A204.1 (cell line): ENCODE data around the gene NBAS.
"Not testable (repeated sequence)": the region's sequence is repeated elsewhere in the genome, so short reads cannot be mapped to it uniquely, and the experiment has no call there.

Source experiments
- FAIRE-seq: peaks from 2 replicates; lab custom pipeline; 2012; peaks lifted over from hg19 to GRCh38; lab: Jason Lieb, UNC

Gene NBAS

GRCh38 chr2:15520346-15520745 lies 40.8 kb downstream of the NBAS start:
- FAIRE-seq: no peak

DNA sequence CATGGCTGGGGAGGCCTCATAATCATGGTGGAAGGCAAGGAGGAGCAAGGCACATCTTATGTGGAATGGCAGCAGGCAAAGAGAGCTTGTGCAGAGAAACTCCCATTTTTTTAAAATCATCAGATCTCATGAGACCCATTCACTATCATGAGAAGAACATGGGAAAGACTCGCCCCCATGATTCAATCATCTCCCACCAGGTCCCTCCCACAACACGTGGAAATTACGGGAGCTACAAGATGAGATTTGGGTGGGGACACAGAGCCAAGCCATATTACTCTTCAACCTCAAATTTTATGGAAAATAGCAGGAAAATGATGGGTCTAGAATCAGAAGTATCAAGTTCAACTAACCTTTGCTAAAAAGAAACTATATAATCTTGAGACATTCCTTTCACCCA lies 42.4 kb downstream of the NBAS start:
- not testable (repeated sequence) for FAIRE-seq

DNA sequence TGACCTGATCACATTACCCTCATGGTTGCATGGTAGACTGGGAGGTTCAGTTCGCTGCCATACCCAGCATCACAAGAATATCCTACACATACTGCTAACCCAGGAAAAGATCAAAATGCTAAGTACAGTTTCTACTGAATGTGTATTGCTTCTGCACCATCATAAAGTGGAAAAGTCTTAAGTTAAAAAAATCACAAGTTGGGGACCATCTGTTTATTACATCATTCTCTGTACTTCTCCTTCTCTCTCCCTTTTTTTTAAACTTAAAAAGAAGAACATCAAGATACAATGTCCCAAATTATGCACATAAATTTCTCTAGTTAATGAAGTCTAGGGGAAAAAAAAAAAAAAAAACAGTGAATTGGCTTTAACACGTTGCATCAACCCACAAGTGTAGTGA lies 43.3 kb downstream of the NBAS start:
- FAIRE-seq: no peak

DNA sequence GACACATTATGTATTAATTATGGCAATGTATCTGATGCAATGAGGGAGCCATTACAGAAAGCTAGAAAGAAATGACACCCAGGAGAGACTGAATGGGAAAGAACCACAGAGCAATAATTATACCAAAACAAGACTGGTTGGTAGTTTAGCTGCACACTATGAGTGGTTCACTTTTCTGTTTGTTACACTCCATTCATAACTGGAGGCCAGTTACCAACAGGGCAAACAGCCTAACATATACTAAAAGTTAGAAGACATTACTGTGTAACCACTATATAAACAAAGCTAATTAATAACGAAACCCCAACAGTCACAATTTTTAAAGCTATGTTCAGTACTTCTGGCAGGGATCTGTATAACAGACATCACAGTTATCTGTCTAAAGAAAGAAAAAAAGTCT lies 49.4 kb downstream of the NBAS start:
- no peak for FAIRE-seq

GRCh38 chr2:15510552-15510951 lies 50.6 kb downstream of the NBAS start:
- no peak for FAIRE-seq

- FAIRE-seq: no peak
These were observed 51.0 kb downstream of the NBAS start for GRCh38 chr2:15510131-15510530.

DNA sequence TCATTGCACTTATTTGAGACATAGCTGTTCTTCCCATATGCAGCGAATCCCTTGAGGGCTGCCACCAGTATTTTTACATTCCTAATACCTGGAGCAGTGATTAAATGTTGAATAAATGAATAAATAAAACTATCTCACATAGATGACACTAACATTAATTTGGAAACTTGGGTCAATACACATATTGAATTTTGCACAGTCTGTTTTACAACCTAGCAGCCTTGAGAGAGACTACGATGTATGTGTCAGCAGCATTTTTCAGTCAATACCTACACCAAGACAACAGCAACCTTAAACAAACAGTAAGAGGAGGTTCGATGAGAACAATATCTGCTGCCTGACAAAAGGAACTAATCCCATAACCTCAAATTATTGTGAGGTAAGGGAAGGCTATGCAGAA lies 53.4 kb downstream of the NBAS start:
- no peak for FAIRE-seq

- no peak for FAIRE-seq
These were observed 54.1 kb downstream of the NBAS start for GRCh38 chr2:15507061-15507460.

GRCh38 chr2:15506229-15506819 lies 54.8 kb downstream of the NBAS start:
- no peak for FAIRE-seq

GRCh38 chr2:15504882-15505663 lies 56.1 kb downstream of the NBAS start:
- FAIRE-seq: no peak

- not testable (repeated sequence) for FAIRE-seq
These were observed 61.9 kb downstream of the NBAS start for GRCh38 chr2:15499251-15499650.

DNA sequence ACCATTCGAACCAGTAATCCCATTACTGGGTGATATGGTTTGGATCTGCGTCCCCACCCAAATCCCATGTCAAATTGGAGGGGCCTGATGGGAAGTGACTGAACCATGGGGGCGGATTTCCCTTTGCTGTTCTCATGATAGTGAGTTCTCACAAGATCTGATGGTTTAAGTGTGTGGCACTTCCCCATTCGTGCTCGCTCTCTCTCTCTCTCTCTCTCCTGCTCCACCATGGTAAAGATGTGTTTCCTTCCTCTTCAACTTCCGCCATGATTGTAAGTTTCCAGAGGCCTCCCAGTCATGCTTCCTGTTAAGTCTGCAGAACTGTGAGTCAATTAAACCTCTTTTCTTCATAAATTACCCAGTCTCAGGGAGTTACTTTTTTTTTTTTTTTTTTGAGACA lies 62.6 kb downstream of the NBAS start:
- no peak for FAIRE-seq

DNA sequence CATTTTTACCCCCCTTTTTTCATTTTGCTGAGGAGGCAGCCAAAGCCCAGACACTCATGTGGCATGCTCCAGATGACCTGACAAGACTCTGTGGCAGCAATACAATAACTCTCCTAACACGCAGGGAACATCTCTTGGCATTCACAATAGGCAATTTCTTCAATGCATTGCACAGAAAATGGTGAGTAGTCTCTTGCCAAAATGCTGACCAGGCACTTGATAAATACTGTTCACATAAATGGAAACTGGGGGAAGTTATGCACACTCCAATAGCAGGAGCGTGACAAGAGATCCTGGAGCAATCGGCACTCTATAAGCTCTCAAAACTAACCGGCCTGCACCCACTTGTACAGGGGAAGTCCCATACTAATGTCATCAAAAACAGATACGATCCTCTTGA lies 66.3 kb downstream of the NBAS start:
- no peak for FAIRE-seq

DNA sequence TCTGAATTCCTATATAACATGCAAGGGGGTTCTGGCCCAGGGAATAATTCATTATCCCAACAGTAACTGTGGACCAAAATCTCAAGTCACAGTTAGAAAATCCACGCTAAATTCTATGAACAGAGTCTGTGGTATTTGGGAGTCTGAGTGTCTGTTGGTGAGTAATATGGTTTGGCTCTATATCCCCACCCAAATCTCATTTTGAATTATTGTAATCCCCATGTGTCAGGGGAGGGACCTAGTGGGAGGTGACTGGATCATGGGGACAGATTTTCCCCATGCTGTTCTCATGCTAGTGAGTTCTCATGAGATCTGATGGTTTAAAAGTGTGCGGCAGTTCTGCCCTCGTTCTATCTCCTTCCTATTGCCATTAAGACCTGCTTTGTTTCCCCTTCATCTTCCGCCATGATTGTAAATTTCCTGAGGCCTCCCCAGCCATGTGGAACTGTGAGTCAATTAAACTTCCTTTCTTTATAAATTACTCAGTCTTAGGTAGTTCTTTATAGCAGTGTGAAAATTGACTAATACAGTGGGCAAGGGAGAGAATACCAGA lies 68.3 kb downstream of the NBAS start:
- FAIRE-seq: no peak

GRCh38 chr2:15486770-15487169 lies 74.4 kb downstream of the NBAS start:
- no peak for FAIRE-seq

GRCh38 chr2:15485949-15486348 lies 75.2 kb downstream of the NBAS start:
- FAIRE-seq: no peak

GRCh38 chr2:15481000-15481399 lies 80.1 kb downstream of the NBAS start:
- FAIRE-seq: no peak

DNA sequence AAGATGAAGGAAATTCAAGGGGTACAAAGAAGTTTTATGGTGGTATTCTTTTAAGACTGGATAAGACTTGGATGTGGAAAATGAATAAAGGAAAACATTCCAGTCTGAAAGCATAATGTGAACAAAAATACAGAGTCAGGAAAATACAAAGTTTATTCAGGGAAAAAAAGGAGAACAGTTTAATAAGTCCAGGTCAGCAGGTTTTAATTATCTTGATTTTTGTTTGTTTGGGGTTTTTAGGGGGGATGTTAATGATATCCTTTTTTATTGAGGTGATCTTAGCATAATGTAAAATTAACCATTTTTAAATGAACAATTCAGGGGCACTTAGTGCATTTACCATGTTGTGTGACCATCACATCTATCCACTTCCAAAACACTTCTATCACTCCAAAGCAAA lies 80.6 kb downstream of the NBAS start:
- FAIRE-seq: no peak

DNA sequence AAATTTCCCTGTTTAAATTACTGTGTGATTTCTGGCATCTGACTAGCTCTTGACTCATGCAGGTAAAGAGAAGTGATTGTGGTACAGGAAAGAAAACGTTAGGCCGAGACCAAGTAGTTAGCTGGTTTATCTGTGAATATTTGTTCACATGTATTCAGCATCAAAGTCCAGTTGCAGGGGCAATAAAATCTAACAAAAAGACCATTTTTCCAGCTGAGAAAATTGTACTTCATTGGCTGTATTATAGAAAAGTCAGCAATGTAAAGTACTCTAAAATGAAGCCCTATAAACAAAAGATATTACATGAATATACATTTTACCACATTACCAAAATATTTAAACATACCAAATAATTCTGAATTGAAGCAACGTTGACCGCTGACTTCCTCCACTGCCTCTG lies 88.3 kb downstream of the NBAS start:
- no peak for FAIRE-seq

- no peak for FAIRE-seq
These were observed 89.0 kb downstream of the NBAS start for GRCh38 chr2:15472133-15472532.

DNA sequence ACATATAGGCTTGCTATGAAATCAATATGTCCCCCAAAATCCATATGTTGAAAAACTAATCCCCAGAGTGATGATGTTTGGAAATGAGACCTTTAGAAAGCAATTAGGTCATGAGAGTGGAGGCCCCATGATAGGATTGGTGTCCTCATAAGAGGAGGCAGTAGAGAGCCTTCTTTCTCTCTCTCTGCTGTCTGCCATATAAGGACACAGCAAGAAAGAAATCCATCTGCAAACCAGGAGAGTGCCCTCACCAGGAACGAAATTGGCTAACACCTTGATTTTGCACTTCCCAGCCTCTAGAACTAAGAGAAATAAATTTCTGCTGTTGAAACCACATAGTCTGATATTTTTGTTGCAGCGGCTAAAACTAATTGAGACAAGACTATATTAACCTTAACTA lies 89.5 kb downstream of the NBAS start:
- FAIRE-seq: no peak

GRCh38 chr2:15460112-15460620 lies 101.0 kb downstream of the NBAS start:
- no peak for FAIRE-seq

DNA sequence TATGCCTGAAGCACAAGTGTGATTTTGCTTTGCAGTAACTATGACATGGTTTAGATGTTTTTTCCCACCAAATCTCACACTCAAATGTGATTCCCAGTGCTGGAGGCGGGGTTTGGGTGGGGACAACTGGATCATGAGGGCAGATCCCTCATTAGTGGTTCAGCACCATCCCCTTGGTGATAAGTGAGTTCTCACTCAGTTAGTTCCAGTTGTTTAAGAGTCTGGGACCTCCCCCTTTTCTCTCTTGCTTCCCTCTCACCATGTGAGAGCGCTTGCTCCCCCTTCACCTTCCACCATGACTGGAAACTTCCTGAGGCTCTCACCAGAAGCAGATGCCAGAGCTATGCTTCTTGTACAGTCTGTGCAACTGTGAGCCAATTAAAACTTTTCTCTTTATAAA lies 102.9 kb downstream of the NBAS start:
- FAIRE-seq: no peak

- FAIRE-seq: no peak
These were observed 103.3 kb downstream of the NBAS start for GRCh38 chr2:15457868-15458267.
